ENCODE data around the gene EML6.

- TF ChIP-seq, protein P1, sequence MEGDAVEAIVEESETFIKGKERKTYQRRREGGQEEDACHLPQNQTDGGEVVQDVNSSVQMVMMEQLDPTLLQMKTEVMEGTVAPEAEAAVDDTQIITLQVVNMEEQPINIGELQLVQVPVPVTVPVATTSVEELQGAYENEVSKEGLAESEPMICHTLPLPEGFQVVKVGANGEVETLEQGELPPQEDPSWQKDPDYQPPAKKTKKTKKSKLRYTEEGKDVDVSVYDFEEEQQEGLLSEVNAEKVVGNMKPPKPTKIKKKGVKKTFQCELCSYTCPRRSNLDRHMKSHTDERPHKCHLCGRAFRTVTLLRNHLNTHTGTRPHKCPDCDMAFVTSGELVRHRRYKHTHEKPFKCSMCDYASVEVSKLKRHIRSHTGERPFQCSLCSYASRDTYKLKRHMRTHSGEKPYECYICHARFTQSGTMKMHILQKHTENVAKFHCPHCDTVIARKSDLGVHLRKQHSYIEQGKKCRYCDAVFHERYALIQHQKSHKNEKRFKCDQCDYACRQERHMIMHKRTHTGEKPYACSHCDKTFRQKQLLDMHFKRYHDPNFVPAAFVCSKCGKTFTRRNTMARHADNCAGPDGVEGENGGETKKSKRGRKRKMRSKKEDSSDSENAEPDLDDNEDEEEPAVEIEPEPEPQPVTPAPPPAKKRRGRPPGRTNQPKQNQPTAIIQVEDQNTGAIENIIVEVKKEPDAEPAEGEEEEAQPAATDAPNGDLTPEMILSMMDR (conservative IDR thresholded peaks at IDR 0.05 in 1 of 2, IDR thresholded peaks at IDR 0.05 in 1 of 2; ENCODE audit: low read depth in 1 of 2, low read length in 2 of 2): no peak
- no peak for TF ChIP-seq EZH2 (IDR thresholded peaks at IDR 0.05; ENCODE audit: low read length, missing control alignments)
Observed at GRCh38 chr2:55019526-55020258, 296.2 kb downstream of the EML6 start.

Measured in fibroblast of lung (primary cell).